H1 (cell line): ENCODE results near the gene RTN4RL1. TPM values are rescaled to one million over a fixed set of nuclear protein-coding genes. Genes with fewer than 3 reads are reported as not detected.

Experiments
- CTCF ChIA-PET: fragments of 300-600 bp; sonication (Branson Sonifier 250); formaldehyde crosslinking; loops from one replicate; lab custom pipeline; 2021; ENCODE audit not compliant: partially characterized antibody; lab: Charles Lee
- POLR2A ChIA-PET: fragments of 300-600 bp; sonication (Branson Sonifier 250); formaldehyde crosslinking; loops from one replicate; lab custom pipeline; 2021; ENCODE audit warnings: inconsistent platforms; ENCODE audit not compliant: partially characterized antibody; lab: Charles Lee
- DNase-seq, 2 experiments: peaks; one replicate each; pipeline versions ENCODE4 v3.0.0 to v3.0.0-alpha.2; 2010 to 2022; ENCODE audit warnings: low spot score in 2 of 2, low read depth in 1 of 2, mixed read lengths in 1 of 2
- FAIRE-seq: peaks from 2 replicates; lab custom pipeline; 2011; peaks lifted over from hg19 to GRCh38; lab: Jason Lieb, UNC
- H2AFZ ChIP-seq: 2 replicates; pipeline ENCODE4 v1.8.1; 2012; ENCODE audit warnings: low read length, inconsistent platforms
- H2AK5ac ChIP-seq: 2 replicates; pipeline ENCODE4 v1.6.1; 2013; ENCODE audit warnings: low read depth, low read length
- H2BK120ac ChIP-seq: replicated peaks from 2 replicates; pipeline ENCODE3; 2013; ENCODE audit warnings: low read depth, low read length, inconsistent platforms
- H2BK12ac ChIP-seq: 2 replicates; pipeline ENCODE4 v1.6.1; 2013; ENCODE audit warnings: low read depth, low read length
- H2BK15ac ChIP-seq: 2 replicates; pipeline ENCODE4 v1.6.1; 2013; ENCODE audit warnings: low read length
- H2BK20ac ChIP-seq: 2 replicates; pipeline ENCODE4 v1.6.1; 2013; ENCODE audit warnings: low read length
- H2BK5ac ChIP-seq: 2 replicates; pipeline ENCODE4 v1.6.1; 2013; ENCODE audit warnings: low read depth, low read length
- H3K14ac ChIP-seq: 2 replicates; pipeline ENCODE4 v1.6.1; 2013; ENCODE audit warnings: inconsistent platforms; ENCODE audit not compliant: insufficient read length
- H3K18ac ChIP-seq: 2 replicates; pipeline ENCODE4 v1.6.1; 2013; ENCODE audit warnings: low read length; ENCODE audit errors: extremely low read depth
- H3K23ac ChIP-seq: 2 replicates; pipeline ENCODE4 v1.6.1; 2013; ENCODE audit warnings: inconsistent platforms; ENCODE audit not compliant: insufficient read length
- H3K23me2 ChIP-seq: 2 replicates; pipeline ENCODE4 v1.6.1; 2013; ENCODE audit warnings: low read depth, low read length
- H3K27ac ChIP-seq: 2 replicates; pipeline ENCODE4 v1.6.1; 2011; ENCODE audit warnings: low read depth, low read length, inconsistent platforms
- H3K27me3 ChIP-seq, 4 experiments: replicated peaks in 1 of 4; 1 replicate in 1 of 4; 2 replicates in 3 of 4; pipeline versions ENCODE4 v1.6.1 to v1.8.1; 2011 to 2013; ENCODE audit warnings: low read length in 3 of 4, mild to moderate bottlenecking in 3 of 4, inconsistent platforms in 2 of 4, mixed read lengths in 2 of 4, moderate library complexity in 1 of 4; ENCODE audit not compliant: control insufficient read depth in 3 of 4, insufficient read depth in 3 of 4; ENCODE audit errors: extremely low read depth in 1 of 4
- H3K36me3 ChIP-seq, 4 experiments: 2 replicates each; pipeline versions ENCODE4 v1.6.1 to v1.8.1; 2011 to 2013; ENCODE audit warnings: mild to moderate bottlenecking in 4 of 4, low read length in 3 of 4, moderate library complexity in 2 of 4, control low read depth in 1 of 4, inconsistent platforms in 1 of 4; ENCODE audit not compliant: insufficient read depth in 4 of 4, control insufficient read depth in 2 of 4
- H3K4ac ChIP-seq: replicated peaks from 2 replicates; pipeline ENCODE3; 2013; ENCODE audit warnings: low read length, low read depth, mixed read lengths, inconsistent platforms; ENCODE audit not compliant: insufficient read length
- H3K4me1 ChIP-seq, 4 experiments: replicated peaks in 1 of 4; 1 replicate in 1 of 4; 2 replicates in 3 of 4; pipeline versions ENCODE4 v1.6.1 to v1.8.1; 2011 to 2013; ENCODE audit warnings: low read length in 3 of 4, inconsistent platforms in 2 of 4, mixed read lengths in 1 of 4; ENCODE audit not compliant: insufficient read depth in 4 of 4, control insufficient read depth in 3 of 4
- H3K4me2 ChIP-seq, 2 experiments: 2 replicates each; pipeline versions ENCODE4 v1.6.1 to v1.8.1; 2011 to 2013; ENCODE audit warnings: low read depth in 2 of 2, low read length in 2 of 2, control low read depth in 1 of 2, inconsistent platforms in 1 of 2, mild to moderate bottlenecking in 1 of 2; ENCODE audit not compliant: insufficient read depth in 1 of 2
- H3K4me3 ChIP-seq, 4 experiments: fragments of 200-600, 300-600 bp in 1 of 4; sonication (generic), shearing (Covaris generic), sonication (Bioruptor Twin) in 1 of 4; 2 replicates each; pipeline versions ENCODE4 v1.5.1 to v1.8.1; 2011 to 2016; ENCODE audit warnings: low read length in 4 of 4, low read depth in 3 of 4, control low read depth in 2 of 4, inconsistent platforms in 2 of 4, mild to moderate bottlenecking in 2 of 4, mixed read lengths in 1 of 4, moderate library complexity in 1 of 4; ENCODE audit not compliant: insufficient read depth in 2 of 4; ENCODE audit errors: extremely low read depth in 1 of 4
- H3K56ac ChIP-seq: replicated peaks from 2 replicates; pipeline ENCODE3; 2013; ENCODE audit warnings: low read depth, mild to moderate bottlenecking, mixed read lengths, low read length, inconsistent platforms; ENCODE audit not compliant: insufficient read length
- H3K79me1 ChIP-seq: 2 replicates; pipeline ENCODE4 v1.6.1; 2013; ENCODE audit warnings: low read depth, low read length, control low read depth
- H3K79me2 ChIP-seq, 2 experiments: 2 replicates each; pipeline versions ENCODE4 v1.6.1 to v1.8.1; 2012 to 2013; ENCODE audit warnings: low read length in 2 of 2, mild to moderate bottlenecking in 2 of 2, inconsistent platforms in 1 of 2; ENCODE audit not compliant: insufficient read depth in 2 of 2, control insufficient read depth in 1 of 2
- H3K9ac ChIP-seq, 4 experiments: replicated peaks in 1 of 4; 1 replicate in 1 of 4; 2 replicates in 3 of 4; pipeline versions ENCODE4 v1.6.1 to v1.8.1; 2011 to 2013; ENCODE audit warnings: low read depth in 3 of 4, low read length in 3 of 4, control low read depth in 2 of 4, mild to moderate bottlenecking in 2 of 4, moderate library complexity in 2 of 4, inconsistent platforms in 1 of 4; ENCODE audit errors: extremely low read depth in 1 of 4
- H3K9me3 ChIP-seq, 2 experiments: 2 replicates each; pipeline versions ENCODE4 v1.6.1 to v1.8.1; 2012 to 2013; ENCODE audit warnings: mild to moderate bottlenecking in 2 of 2, moderate library complexity in 2 of 2, control low read depth in 1 of 2, inconsistent platforms in 1 of 2, low read depth in 1 of 2, low read length in 1 of 2, mixed read lengths in 1 of 2; ENCODE audit not compliant: insufficient read depth in 2 of 2
- H4K20me1 ChIP-seq, 2 experiments: replicated peaks in 1 of 2; 2 replicates each; pipeline versions ENCODE3 to v1.8.1; 2011 to 2013; ENCODE audit warnings: inconsistent platforms in 2 of 2, low read length in 2 of 2, mild to moderate bottlenecking in 1 of 2; ENCODE audit not compliant: insufficient read depth in 2 of 2, control insufficient read depth in 1 of 2
- H4K5ac ChIP-seq: 2 replicates; pipeline ENCODE4 v1.6.1; 2013; ENCODE audit warnings: low read length, low read depth, mixed read lengths, inconsistent platforms; ENCODE audit not compliant: insufficient read length
- H4K8ac ChIP-seq: 2 replicates; pipeline ENCODE4 v1.8.0; 2013; ENCODE audit warnings: mild to moderate bottlenecking, moderate library complexity, low read length, inconsistent platforms; ENCODE audit not compliant: insufficient read depth; ENCODE audit errors: extremely low read depth
- H4K91ac ChIP-seq: replicated peaks from 2 replicates; pipeline ENCODE3; 2013; ENCODE audit warnings: low read length, mixed read lengths, inconsistent platforms; ENCODE audit not compliant: insufficient read length
- BCL11A ChIP-seq, 2 experiments: IDR thresholded peaks; one replicate each; pipeline ENCODE4 v1.6.1; 2011; ENCODE audit warnings: low read depth in 2 of 2, low read length in 2 of 2, mild to moderate bottlenecking in 2 of 2
- CEBPB ChIP-seq: IDR thresholded peaks from 2 replicates; pipeline ENCODE4 v1.6.1; 2012; ENCODE audit warnings: low read depth, low read length
- EGR1 ChIP-seq: IDR thresholded peaks from 2 replicates; pipeline ENCODE4 v1.6.1; 2011; ENCODE audit warnings: low read depth, low read length, borderline replicate concordance
- FOSL1 ChIP-seq: IDR thresholded peaks from 2 replicates; pipeline ENCODE4 v1.6.1; 2011; ENCODE audit warnings: mild to moderate bottlenecking, low read depth, low read length, moderate library complexity; ENCODE audit not compliant: insufficient read depth
- GTF2F1 ChIP-seq: IDR thresholded peaks from 2 replicates; pipeline ENCODE4 v1.6.1; 2012; ENCODE audit warnings: low read depth, low read length, improper control_type of control experiment, borderline replicate concordance
- HDAC2 ChIP-seq, 2 experiments: fragments of 300-600 bp in 1 of 2; sonication (generic) in 1 of 2; IDR thresholded peaks; 2 replicates each; pipeline ENCODE4 v1.6.1; 2011 to 2012; ENCODE audit warnings: low read depth in 2 of 2, low read length in 2 of 2, mild to moderate bottlenecking in 2 of 2, moderate library complexity in 2 of 2, borderline replicate concordance in 1 of 2, inconsistent platforms in 1 of 2
- POU5F1 ChIP-seq: IDR thresholded peaks from 2 replicates; pipeline ENCODE4 v1.6.1; 2011; ENCODE audit warnings: low read depth, mild to moderate bottlenecking, low read length, moderate library complexity
- RXRA ChIP-seq: IDR thresholded peaks from 2 replicates; pipeline ENCODE4 v1.6.1; 2011; ENCODE audit warnings: low read depth, mild to moderate bottlenecking, low read length, moderate library complexity; ENCODE audit not compliant: insufficient read depth
- SAP30 ChIP-seq: fragments of 300-600 bp; sonication (generic); IDR thresholded peaks from 2 replicates; pipeline ENCODE4 v1.7.1; 2012; ENCODE audit warnings: low read length, moderate library complexity, mild to moderate bottlenecking, inconsistent platforms; ENCODE audit not compliant: insufficient read depth, insufficient replicate concordance
- TCF12 ChIP-seq: IDR thresholded peaks from 2 replicates; pipeline ENCODE4 v1.6.1; 2011; ENCODE audit warnings: low read depth, mild to moderate bottlenecking, low read length
- ZNF274 ChIP-seq: IDR thresholded peaks from 2 replicates; pipeline ENCODE4 v1.7.0; 2012; ENCODE audit warnings: low read length, borderline replicate concordance; ENCODE audit errors: extremely low read depth
- WGBS, 2 experiments: shearing (Covaris generic) in 1 of 2; methylation state at CpG; one replicate each; pipeline versions ENCODE4 v1.1.6 to v1.1.7; 2013 to 2015; ENCODE audit warnings: low lambda C conversion rate in 2 of 2, mixed read lengths in 2 of 2, inconsistent platforms in 1 of 2, low coverage in 1 of 2, missing lambda C conversion rate in 1 of 2; ENCODE audit not compliant: insufficient replicate concordance in 2 of 2, insufficient coverage in 1 of 2, insufficient read length in 1 of 2; ENCODE audit errors: extremely low coverage in 1 of 2, missing lambda C conversion rate in 1 of 2; 5-methylcytosine and 5-hydroxymethylcytosine counted together
- polyA plus RNA-seq, 7 experiments: library from polyadenylated mRNA; depleted of rRNA in 3 of 7; stranded (reverse) in 5 of 7; unstranded in 2 of 7; fragments of >200 nt in 5 of 7; fragments of 200-250 nt in 2 of 7; gene quantifications; 1 replicate in 5 of 7; 2 replicates in 1 of 7; 4 replicates in 1 of 7; pipeline versions ENCODE4 v1.2.1 to v1.2.3, GENCODE V29; 2011 to 2013; ENCODE audit warnings: missing spikeins in 2 of 7, mixed read lengths in 2 of 7
- total RNA-seq: library from RNA; stranded (reverse); fragmentation: NEBNext Ultra II Directional; extraction: Animal tissue kit (Norgen Biotek cat#: 25700); gene quantifications from 2 replicates; pipeline ENCODE4 v1.2.1, GENCODE V29; 2021

The RTN4RL1 gene
- total and polyA plus RNA-seq, 2 of the 8 experiments (the other 6 are each of a cell fraction or from before 2014, with no cell fraction given) = 0.09 TPM; not detected in 1

DNA sequence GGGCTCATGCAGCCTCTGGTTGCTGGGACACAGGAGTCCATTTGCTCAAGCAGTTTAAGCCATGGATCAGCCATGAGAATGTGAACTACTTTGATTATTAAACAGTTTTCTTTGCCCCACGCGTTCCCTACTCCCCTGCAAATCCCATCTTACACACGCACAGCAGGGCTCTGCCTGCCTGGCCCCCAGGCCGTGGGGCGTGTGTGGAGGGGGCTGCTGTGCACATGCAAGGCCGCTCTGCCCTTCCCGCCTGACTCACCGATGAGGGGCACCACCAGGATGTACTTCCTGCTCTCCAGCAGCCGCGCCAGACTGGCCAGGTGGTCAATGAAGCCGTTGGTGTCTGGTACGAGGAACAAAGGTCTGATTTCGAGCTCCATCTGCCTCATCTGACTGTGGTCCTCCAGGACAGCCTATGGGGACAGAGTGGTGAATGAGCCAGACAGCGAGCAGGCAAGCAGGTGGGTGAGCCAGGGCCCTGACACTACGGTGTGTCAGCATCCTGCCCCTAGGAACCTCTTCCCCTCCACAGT, 43.5 kb upstream of the RTN4RL1 start:
- Histone ChIP-seq H3K79me1 (no peaks in the 10 kb centered on the region), H2BK20ac (no peak overlapping the region), H2BK120ac (no peak overlapping the region), H4K8ac (no peak overlapping the region; the same call in 1 of the 2 replicates), H3K27me3 (no peaks in the 10 kb centered on the region), H3K4me3 (no peak overlapping the region), H2BK5ac (no peak overlapping the region), H3K23ac (no peak overlapping the region), H4K20me1 (peaks cover 5 to 9% of the 10 kb centered on the region in 2 experiments), H3K79me2 (no peaks in the 10 kb centered on the region), H3K36me3 (peaks cover 0 to 4% (median 0%) of the 10 kb centered on the region in 4 experiments; a peak in 1 of 8 replicates), H3K4me1 (peaks cover 0 to 13% (median 6%) of the 10 kb centered on the region in 4 experiments; a peak in 6 of 7 replicates), H3K9me3 (no peaks in the 10 kb centered on the region), H2AK5ac (no peak overlapping the region), H3K9ac (no peak overlapping the region; a peak in 1 of 7 replicates), H2BK12ac (no peak overlapping the region), H4K91ac (no peak overlapping the region), H3K4ac (no peak overlapping the region), H4K5ac (no peak overlapping the region), H3K23me2 (no peaks in the 10 kb centered on the region), H3K27ac (no peak overlapping the region), H2BK15ac (no peak overlapping the region), H3K14ac (no peak overlapping the region), H2AFZ (no peak overlapping the region), H3K18ac (no peak overlapping the region), H3K56ac (no peak overlapping the region), H3K4me2 (no peak overlapping the region)
- POLR2A ChIA-PET = interaction anchor here (1.4 to 1.9 kb wide), 2 partner anchors 10 to 176 kb away, joined by 4 read pairs; no protein-coding TSS in a partner anchor
- 90% methylated on average over 15 of the region's 15 CpGs; no CpG with 5 or more reads in 1 of the 2 experiments for WGBS, 2 experiments
- DNase-seq (no peak), FAIRE-seq (no peak)
- TF ChIP-seq SAP30 = no peak
- no peak for TF ChIP-seq EGR1
- no peak for TF ChIP-seq BCL11A (IDR thresholded peaks at IDR 0.05; ENCODE audit: low read depth in 2 of 2, low read length in 2 of 2)
- no peak for TF ChIP-seq CEBPB
- no peak for TF ChIP-seq TCF12
- no peak for TF ChIP-seq GTF2F1
- TF ChIP-seq RXRA = no peak
- no peak for TF ChIP-seq FOSL1
- no peak for TF ChIP-seq POU5F1
- TF ChIP-seq ZNF274 = no peak
- TF ChIP-seq HDAC2 (IDR thresholded peaks at IDR 0.05; ENCODE audit: borderline replicate concordance in 1 of 2, low read depth in 2 of 2, low read length in 2 of 2) = no peak
- CTCF ChIA-PET = interaction anchor here (0.9 to 11.7 kb wide), 17 partner anchors 11 to 219 kb away, joined by 3 to 122 read pairs (median 4); partner anchors contain the start of gene HIC1
